ENCODE results near the gene GRM1. TPM values are rescaled to one million over a fixed set of nuclear protein-coding genes. Genes with fewer than 3 reads are reported as not detected.

Gene GRM1
- total RNA-seq, 2 donors from 2014 or later: 0.54 TPM; not detected in 1

GRCh38 chr6:146290589-146290901, 261.7 kb downstream of the GRM1 start:
- no peak for TF ChIP-seq CTCF (IDR thresholded peaks at IDR 0.05)
- ATAC-seq (ENCODE audit: insufficient number of reproducible peaks, low FRiP score, low read depth) (no peak), DNase-seq (ENCODE audit: low spot score) (no peak)
- no peak overlapping the region for H3K27ac ChIP-seq
- no peaks in the 10 kb centered on the region for H3K36me3 ChIP-seq
- no peaks in the 10 kb centered on the region for H3K9me3 ChIP-seq
- no peaks in the 10 kb centered on the region for H3K4me1 ChIP-seq (ENCODE audit: control insufficient read depth in 1 of 2, low read depth in 2 of 2)
- no peak overlapping the region for H3K4me3 ChIP-seq
- no peaks in the 10 kb centered on the region for H3K27me3 ChIP-seq (replicated peaks; ENCODE audit: insufficient read depth)

GRCh38 chr6:146292506-146292905, 263.6 kb downstream of the GRM1 start:
- Histone ChIP-seq H3K4me3 (no peak overlapping the region), H3K4me1 (ENCODE audit: control insufficient read depth in 1 of 2, low read depth in 2 of 2) (no peaks in the 10 kb centered on the region), H3K9me3 (no peaks in the 10 kb centered on the region), H3K27ac (no peak overlapping the region), H3K36me3 (no peaks in the 10 kb centered on the region), H3K27me3 (replicated peaks; ENCODE audit: insufficient read depth) (no peaks in the 10 kb centered on the region)
- no peak for DNase-seq (ENCODE audit: low spot score)
- TF ChIP-seq CTCF (IDR thresholded peaks at IDR 0.05): no peak
- no peak for ATAC-seq (ENCODE audit: insufficient number of reproducible peaks, low FRiP score, low read depth)

- no peak for DNase-seq (ENCODE audit: low spot score)
- TF ChIP-seq CTCF (IDR thresholded peaks at IDR 0.05): no peak
- Histone ChIP-seq H3K4me1 (ENCODE audit: control insufficient read depth in 1 of 2, low read depth in 2 of 2) (no peaks in the 10 kb centered on the region), H3K9me3 (no peaks in the 10 kb centered on the region), H3K4me3 (no peak overlapping the region), H3K36me3 (no peaks in the 10 kb centered on the region), H3K27ac (no peak overlapping the region), H3K27me3 (replicated peaks; ENCODE audit: insufficient read depth) (no peaks in the 10 kb centered on the region)
- no peak for ATAC-seq (ENCODE audit: insufficient number of reproducible peaks, low FRiP score, low read depth)
Observed at GRCh38 chr6:146295695-146296094, 266.8 kb downstream of the GRM1 start.

GRCh38 chr6:146297815-146298214, 269.0 kb downstream of the GRM1 start:
- ATAC-seq (ENCODE audit: insufficient number of reproducible peaks, low FRiP score, low read depth) (no peak), DNase-seq (ENCODE audit: low spot score) (no peak)
- no peaks in the 10 kb centered on the region for H3K9me3 ChIP-seq
- H3K27me3 ChIP-seq (replicated peaks; ENCODE audit: insufficient read depth): no peaks in the 10 kb centered on the region
- no peak for TF ChIP-seq CTCF (IDR thresholded peaks at IDR 0.05)
- H3K4me1 ChIP-seq (ENCODE audit: control insufficient read depth in 1 of 2, low read depth in 2 of 2): no peaks in the 10 kb centered on the region
- H3K27ac ChIP-seq: no peak overlapping the region
- H3K4me3 ChIP-seq: no peak overlapping the region
- H3K36me3 ChIP-seq: no peaks in the 10 kb centered on the region

GRCh38 chr6:146300521-146300920, 271.7 kb downstream of the GRM1 start:
- Histone ChIP-seq H3K9me3 (no peaks in the 10 kb centered on the region), H3K27me3 (replicated peaks; ENCODE audit: insufficient read depth) (no peaks in the 10 kb centered on the region), H3K4me3 (no peak overlapping the region), H3K27ac (no peak overlapping the region), H3K36me3 (no peaks in the 10 kb centered on the region), H3K4me1 (ENCODE audit: control insufficient read depth in 1 of 2, low read depth in 2 of 2) (no peaks in the 10 kb centered on the region)
- no peak for TF ChIP-seq CTCF (IDR thresholded peaks at IDR 0.05)
- no peak for DNase-seq (ENCODE audit: low spot score)
- no peak for ATAC-seq (ENCODE audit: insufficient number of reproducible peaks, low FRiP score, low read depth)

All from thoracic aorta (tissue), 2 donors.